ENCODE data around the gene FCAMR. TPM values are rescaled to one million over a fixed set of nuclear protein-coding genes. Genes with fewer than 3 reads are reported as not detected.
"Not testable (repeated sequence)": the region's sequence is repeated elsewhere in the genome, so short reads cannot be mapped to it uniquely, and the experiment has no call there.

The FCAMR gene
- total RNA-seq, 4 donors from 2014 or later, result not detected

DNA sequence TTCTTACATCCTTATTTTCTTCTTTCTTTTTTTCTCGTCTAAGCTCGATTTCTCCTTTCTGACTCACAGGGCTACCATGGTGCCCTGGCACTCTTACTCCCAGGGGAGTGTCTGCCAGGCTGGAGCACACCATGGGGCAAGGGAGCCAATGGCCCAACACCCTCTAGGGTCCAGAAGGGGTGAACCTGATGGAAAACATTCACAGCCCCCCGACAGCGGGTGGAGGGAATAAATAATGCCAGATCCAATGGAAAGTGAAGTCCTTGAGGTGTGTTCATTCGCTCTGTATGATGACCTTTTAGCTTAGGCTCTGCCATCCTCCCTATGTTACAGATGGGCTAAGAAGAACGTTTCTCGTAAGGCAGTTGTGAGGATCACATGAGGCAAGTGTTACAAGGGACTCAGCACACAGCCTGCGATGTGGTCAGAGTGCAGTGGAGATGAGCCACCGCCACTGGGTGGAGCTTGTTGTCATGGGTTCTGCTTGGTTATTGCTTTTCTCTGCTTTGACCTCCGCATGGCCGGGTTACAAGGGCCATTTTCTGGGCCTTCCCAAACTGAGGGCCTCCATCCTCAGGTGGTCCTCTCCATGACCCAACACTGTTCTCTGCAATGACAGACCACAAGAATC is 45.0 kb downstream of the FCAMR start:
- Histone ChIP-seq H3K27me3 (no peaks in the 10 kb centered on the region), H3K9me3 (no peaks in the 10 kb centered on the region), H3K4me1 (peaks cover 0 to 9% (median 6%) of the 10 kb centered on the region in 3 donors), H3K36me3 (no peaks in the 10 kb centered on the region), H3K4me3 (no peak overlapping the region), H3K27ac (peak overlapping the region in 2 of 4 donors; percentile 9 to 55)
- DNase-seq, result no peak
- TF ChIP-seq POLR2A (IDR thresholded peaks at IDR 0.05), result peak in 1 of 4 donors; percentile 14
- TF ChIP-seq, protein P1, sequence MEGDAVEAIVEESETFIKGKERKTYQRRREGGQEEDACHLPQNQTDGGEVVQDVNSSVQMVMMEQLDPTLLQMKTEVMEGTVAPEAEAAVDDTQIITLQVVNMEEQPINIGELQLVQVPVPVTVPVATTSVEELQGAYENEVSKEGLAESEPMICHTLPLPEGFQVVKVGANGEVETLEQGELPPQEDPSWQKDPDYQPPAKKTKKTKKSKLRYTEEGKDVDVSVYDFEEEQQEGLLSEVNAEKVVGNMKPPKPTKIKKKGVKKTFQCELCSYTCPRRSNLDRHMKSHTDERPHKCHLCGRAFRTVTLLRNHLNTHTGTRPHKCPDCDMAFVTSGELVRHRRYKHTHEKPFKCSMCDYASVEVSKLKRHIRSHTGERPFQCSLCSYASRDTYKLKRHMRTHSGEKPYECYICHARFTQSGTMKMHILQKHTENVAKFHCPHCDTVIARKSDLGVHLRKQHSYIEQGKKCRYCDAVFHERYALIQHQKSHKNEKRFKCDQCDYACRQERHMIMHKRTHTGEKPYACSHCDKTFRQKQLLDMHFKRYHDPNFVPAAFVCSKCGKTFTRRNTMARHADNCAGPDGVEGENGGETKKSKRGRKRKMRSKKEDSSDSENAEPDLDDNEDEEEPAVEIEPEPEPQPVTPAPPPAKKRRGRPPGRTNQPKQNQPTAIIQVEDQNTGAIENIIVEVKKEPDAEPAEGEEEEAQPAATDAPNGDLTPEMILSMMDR (IDR thresholded peaks at IDR 0.05), result peak in 1 of 6 experiments; percentile 5
- intact Hi-C loops (cut with DNase I), result no loop called here
- WGBS, 2 donors, result 67 to 85% methylated on average over 6 to 9 of the region's 11 CpGs

DNA sequence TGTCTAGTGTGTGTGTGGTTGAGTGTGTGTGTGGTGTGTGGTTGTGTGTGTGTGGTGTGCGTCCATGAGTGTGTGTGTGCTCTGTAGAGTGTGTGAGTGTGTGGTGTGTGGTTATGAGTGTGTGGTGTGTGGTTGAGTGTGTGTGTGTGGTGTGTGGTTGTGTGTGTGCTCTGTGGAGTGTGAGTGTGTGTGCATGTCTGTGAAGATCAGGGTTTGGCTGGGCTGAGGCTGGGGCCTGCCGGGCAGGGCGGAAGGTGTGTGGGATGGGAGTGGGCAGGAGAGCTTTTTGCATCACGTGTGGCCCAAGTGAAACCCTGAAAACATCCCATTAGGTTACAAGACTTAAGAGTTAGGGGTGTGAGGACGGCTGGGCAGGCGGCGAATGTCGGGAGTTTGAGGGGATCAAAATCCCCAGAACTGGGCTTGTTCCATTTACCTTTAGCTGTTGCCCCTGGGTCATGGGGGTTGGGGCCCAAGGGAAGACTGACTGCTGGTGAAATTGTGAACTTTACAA is 45.6 kb downstream of the FCAMR start:
- Histone ChIP-seq H3K4me1 (peaks cover 0 to 9% (median 6%) of the 10 kb centered on the region in 3 donors), H3K9me3 (no peaks in the 10 kb centered on the region), H3K27me3 (no peaks in the 10 kb centered on the region), H3K4me3 (no peak overlapping the region), H3K27ac (peak overlapping the region in 2 of 4 donors; percentile 9 to 55), H3K36me3 (no peaks in the 10 kb centered on the region)
- no peak for DNase-seq
- no peak for TF ChIP-seq POLR2A (IDR thresholded peaks at IDR 0.05)
- TF ChIP-seq, protein P1 (IDR thresholded peaks at IDR 0.05), result no peak
- 69 to 81% methylated on average over 8 of the region's 8 CpGs for WGBS, 2 donors
- intact Hi-C loops (cut with DNase I), result loop anchor here (5.0 kb wide), 1 partner anchor 53 kb away; no protein-coding TSS in a partner anchor

DNA sequence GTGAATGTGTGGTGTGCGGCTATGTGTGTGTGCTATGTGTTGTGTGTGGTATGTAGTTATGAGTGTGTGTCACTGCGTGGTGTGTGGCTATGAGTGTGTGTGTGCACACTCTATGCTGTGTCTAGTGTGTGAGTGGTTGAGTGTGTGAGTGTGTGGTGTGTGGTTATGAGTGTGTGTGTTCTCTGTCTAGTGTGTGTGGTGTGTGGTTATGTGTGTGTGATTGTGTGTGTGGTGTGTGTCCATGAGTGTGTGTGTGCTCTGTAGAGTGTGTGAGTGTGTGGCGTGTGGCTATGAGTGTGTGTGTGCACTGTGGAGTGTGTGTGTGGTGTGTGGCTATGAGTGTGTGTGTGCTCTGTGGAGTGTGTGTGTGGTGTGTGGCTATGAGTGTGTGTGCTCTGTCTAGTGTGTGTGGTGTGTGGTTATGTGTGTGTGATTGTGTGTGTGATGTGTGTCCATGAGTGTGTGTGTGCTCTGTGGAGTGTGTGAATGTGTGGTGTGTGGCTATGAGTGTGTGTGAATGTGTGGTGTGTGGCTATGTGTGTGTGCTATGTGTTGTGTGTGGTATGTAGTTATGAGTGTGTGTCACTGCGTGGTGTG is 46.2 kb downstream of the FCAMR start:
- not testable (repeated sequence) for H3K27ac ChIP-seq, H3K4me3 ChIP-seq, H3K9me3 ChIP-seq, H3K27me3 ChIP-seq, H3K4me1 ChIP-seq, H3K36me3 ChIP-seq, DNase-seq
- 85 to 91% methylated on average over 4 of the region's 4 CpGs for WGBS, 2 donors
- intact Hi-C loops (cut with DNase I), result loop anchor here (5.0 kb wide), 1 partner anchor 53 kb away; no protein-coding TSS in a partner anchor

DNA sequence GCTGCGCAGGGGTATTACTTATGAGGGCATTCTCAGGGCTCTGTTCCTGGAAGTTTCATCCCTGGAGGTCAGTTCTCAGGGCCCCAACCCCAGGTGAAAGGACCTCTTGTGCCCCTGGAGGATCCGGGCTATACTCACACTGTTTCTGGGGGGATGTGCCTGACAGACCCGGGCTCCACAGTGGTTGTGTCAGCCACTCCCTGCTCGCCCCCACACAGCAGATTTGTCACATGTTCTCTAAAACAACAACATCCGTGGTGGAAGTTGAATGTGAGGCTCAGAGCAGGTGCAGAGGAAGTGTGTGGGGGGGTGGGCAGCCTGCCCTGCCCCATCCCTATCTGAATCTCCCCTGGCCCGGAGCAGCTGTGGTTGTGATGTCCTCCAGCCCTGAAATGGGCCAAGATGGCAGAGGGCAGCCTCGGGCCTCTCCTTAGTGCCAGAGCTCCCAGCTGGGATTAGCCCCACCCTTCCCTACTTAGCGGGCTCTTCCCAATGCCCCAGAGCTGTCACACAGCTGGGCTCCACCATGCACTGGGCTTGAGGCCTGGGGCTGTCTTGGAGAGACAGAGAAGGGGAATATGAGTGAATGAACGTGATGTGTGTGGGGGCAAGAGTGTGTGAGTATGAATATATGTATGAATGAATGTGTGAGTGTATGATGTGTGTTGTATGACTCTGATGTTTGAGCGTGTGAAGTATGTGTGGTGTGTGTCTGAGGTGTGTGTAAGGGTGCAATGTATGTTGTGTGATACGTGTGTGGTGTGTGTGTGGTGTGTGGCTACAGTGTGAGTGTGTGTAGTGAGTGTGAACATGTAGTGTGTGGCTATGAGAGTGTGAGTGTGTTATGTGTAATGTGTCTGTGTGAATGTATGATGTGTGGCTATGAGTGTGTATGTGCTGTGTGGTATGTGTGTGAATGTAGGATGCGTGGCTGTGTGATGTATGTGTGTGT is 47.0 kb downstream of the FCAMR start:
- H3K27me3 ChIP-seq, result no peaks in the 10 kb centered on the region
- H3K9me3 ChIP-seq, result no peaks in the 10 kb centered on the region
- intact Hi-C loops (cut with DNase I), result loop anchor here (5.0 kb wide), 1 partner anchor 54 kb away; no protein-coding TSS in a partner anchor
- peaks cover 0 to 9% (median 6%) of the 10 kb centered on the region in 3 donors for H3K4me1 ChIP-seq
- H3K27ac ChIP-seq, result peak overlapping the region; percentile 35 to 73 (median 60)
- WGBS, 2 donors, result 59 to 71% methylated on average over 5 to 10 of the region's 12 CpGs
- DNase-seq, result peak; percentile 44
- no peak overlapping the region for H3K4me3 ChIP-seq
- no peaks in the 10 kb centered on the region for H3K36me3 ChIP-seq
- TF ChIP-seq POLR2A (IDR thresholded peaks at IDR 0.05), result peak in 1 of 4 donors; percentile 71
- TF ChIP-seq, protein P1 (IDR thresholded peaks at IDR 0.05), result no peak

DNA sequence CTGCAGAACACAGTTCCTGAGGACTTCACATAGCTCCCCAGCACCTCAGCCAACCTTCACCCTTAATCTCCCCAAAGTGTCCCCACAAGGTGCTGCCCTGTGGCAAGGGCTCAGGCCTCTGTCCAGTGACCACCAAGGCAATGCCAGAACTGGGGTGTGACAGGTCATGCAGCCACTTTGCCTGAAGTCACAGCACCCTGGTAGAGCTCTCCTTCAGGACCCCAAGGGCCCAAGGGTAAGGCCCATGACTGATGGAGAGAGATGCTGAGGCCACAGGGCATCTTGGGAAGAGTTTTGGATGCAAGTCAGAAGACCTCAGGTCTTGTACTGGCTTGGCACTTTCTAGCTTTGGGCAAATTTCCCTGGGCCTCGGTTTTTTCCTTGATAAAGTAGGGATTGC is 47.7 kb downstream of the FCAMR start:
- peak overlapping the region; percentile 35 to 73 (median 60) for H3K27ac ChIP-seq
- no peak overlapping the region for H3K4me3 ChIP-seq
- peaks cover 0 to 9% (median 6%) of the 10 kb centered on the region in 3 donors for H3K4me1 ChIP-seq
- intact Hi-C loops (cut with DNase I), result loop anchor here (5.0 kb wide), 1 partner anchor 55 kb away; no protein-coding TSS in a partner anchor
- H3K27me3 ChIP-seq, result no peaks in the 10 kb centered on the region
- H3K9me3 ChIP-seq, result no peaks in the 10 kb centered on the region
- H3K36me3 ChIP-seq, result no peaks in the 10 kb centered on the region
- 14 to 33% methylated on average over 1 of the region's 1 CpG for WGBS, 2 donors
- DNase-seq, result no peak
- TF ChIP-seq POLR2A (IDR thresholded peaks at IDR 0.05), result no peak
- TF ChIP-seq, protein P1 (IDR thresholded peaks at IDR 0.05), result no peak
